H1 (cell line): ENCODE measurements around the gene ALDH1A2. TPM values are rescaled to one million over a fixed set of nuclear protein-coding genes. Genes with fewer than 3 reads are reported as not detected.

ENCODE experiments used
- BCL11A ChIP-seq, 2 experiments: IDR thresholded peaks; one replicate each; pipeline ENCODE4 v1.6.1; 2011; ENCODE audit warnings: low read depth in 2 of 2, low read length in 2 of 2, mild to moderate bottlenecking in 2 of 2
- FOSL1 ChIP-seq: IDR thresholded peaks from 2 replicates; pipeline ENCODE4 v1.6.1; 2011; ENCODE audit warnings: mild to moderate bottlenecking, low read depth, low read length, moderate library complexity; ENCODE audit not compliant: insufficient read depth
- RBBP5 ChIP-seq: IDR thresholded peaks from 2 replicates; pipeline ENCODE4 v1.7.1; 2012; ENCODE audit warnings: low read depth, mild to moderate bottlenecking, inconsistent platforms, low read length, moderate library complexity, borderline replicate concordance
- RFX5 ChIP-seq: IDR thresholded peaks from 2 replicates; pipeline ENCODE4 v1.6.1; 2011; ENCODE audit warnings: low read depth, low read length, improper control_type of control experiment, borderline replicate concordance
- RXRA ChIP-seq: IDR thresholded peaks from 2 replicates; pipeline ENCODE4 v1.6.1; 2011; ENCODE audit warnings: low read depth, mild to moderate bottlenecking, low read length, moderate library complexity; ENCODE audit not compliant: insufficient read depth
- SIN3A ChIP-seq, 2 experiments: IDR thresholded peaks in 1 of 2; conservative IDR thresholded peaks in 1 of 2; 2 replicates each; pipeline ENCODE4 v1.6.1; 2011 to 2012; ENCODE audit warnings: low read length in 2 of 2, improper control_type of control experiment in 1 of 2, low read depth in 1 of 2, mild to moderate bottlenecking in 1 of 2
- polyA plus RNA-seq, 7 experiments: library from polyadenylated mRNA; depleted of rRNA in 3 of 7; stranded (reverse) in 5 of 7; unstranded in 2 of 7; fragments of >200 nt in 5 of 7; fragments of 200-250 nt in 2 of 7; gene quantifications; 1 replicate in 5 of 7; 2 replicates in 1 of 7; 4 replicates in 1 of 7; pipeline versions ENCODE4 v1.2.1 to v1.2.3, GENCODE V29; 2011 to 2013; ENCODE audit warnings: missing spikeins in 2 of 7, mixed read lengths in 2 of 7
- total RNA-seq: library from RNA; stranded (reverse); fragmentation: NEBNext Ultra II Directional; extraction: Animal tissue kit (Norgen Biotek cat#: 25700); gene quantifications from 2 replicates; pipeline ENCODE4 v1.2.1, GENCODE V29; 2021

ALDH1A2 gene
- total and polyA plus RNA-seq, 2 of the 8 experiments (the other 6 are each of a cell fraction or from before 2014, with no cell fraction given) = 0.06 to 0.24 TPM

GRCh38 chr15:58014470-58014869, 51.0 kb downstream of the ALDH1A2 start (continued):
- TF ChIP-seq RXRA (no peak), RBBP5 (no peak), RFX5 (no peak), BCL11A (IDR thresholded peaks at IDR 0.05; ENCODE audit: low read depth in 2 of 2, low read length in 2 of 2) (no peak), SIN3A (conservative IDR thresholded peaks at IDR 0.05 in 1 of 2, IDR thresholded peaks at IDR 0.05 in 1 of 2; ENCODE audit: low read depth in 1 of 2, low read length in 2 of 2) (no peak), FOSL1 (no peak)
